Activated CD4-positive, alpha-beta memory T cell treated with anti-CD3 and anti-CD28 coated beads for 36 hours (primary cell): Measurements from ENCODE around the gene MAP2K5. TPM values are rescaled to one million over a fixed set of nuclear protein-coding genes. Genes with fewer than 3 reads are reported as not detected.

Experiments used
- CTCF ChIA-PET: fragments of 350-600 bp; sonication (Branson Sonifier 250); formaldehyde crosslinking; loops from one replicate; lab custom pipeline; 2021; ENCODE audit warnings: antibody characterized with exemption, inconsistent platforms; lab: Charles Lee
- POLR2A ChIA-PET: fragments of 350-600 bp; sonication (Branson Sonifier 250); formaldehyde crosslinking; loops from one replicate; lab custom pipeline; 2021; ENCODE audit warnings: antibody characterized with exemption; lab: Charles Lee
- DNase-seq: peaks from one replicate; pipeline ENCODE4 v3.0.0-alpha.2; 2020
- H3K27ac Mint-ChIP-seq: one replicate; pipeline ENCODE4 v1.8.0; 2021; ENCODE audit warnings: mixed read lengths
- H3K27me3 Mint-ChIP-seq: one replicate; pipeline ENCODE4 v1.8.0; 2021; ENCODE audit warnings: mixed read lengths
- H3K36me3 Mint-ChIP-seq: one replicate; pipeline ENCODE4 v1.8.0; 2021; ENCODE audit warnings: mixed read lengths
- H3K4me1 Mint-ChIP-seq: one replicate; pipeline ENCODE4 v1.8.0; 2021; ENCODE audit warnings: low read depth, mixed read lengths
- H3K4me3 Mint-ChIP-seq: one replicate; pipeline ENCODE4 v1.8.0; 2021; ENCODE audit warnings: mild to moderate bottlenecking, mixed read lengths
- H3K9me3 Mint-ChIP-seq: one replicate; pipeline ENCODE4 v1.8.0; 2021; ENCODE audit warnings: mixed read lengths
- intact Hi-C: fragments of 100-400 bp; cut with micrococcal nuclease; formaldehyde crosslinking; loops from one replicate; pipeline ENCODE4 v1.15.1; 2023
- total RNA-seq, 2 experiments: library from RNA; stranded (reverse); gene quantifications; one replicate each; pipeline ENCODE4 v1.2.3, GENCODE V29; 2021

Gene MAP2K5
- total RNA-seq, 2 experiments from 2014 or later, result 16.5 to 17.4 TPM

- Mint-ChIP-seq H3K36me3 (no peaks in the 10 kb centered on the region), H3K27ac (no peak overlapping the region), H3K4me1 (no peaks in the 10 kb centered on the region), H3K4me3 (no peak overlapping the region), H3K9me3 (no peaks in the 10 kb centered on the region), H3K27me3 (peaks cover 30% of the 10 kb centered on the region)
- ChIA-PET POLR2A (no interaction called here), CTCF (interaction anchor here (0.6 kb wide), 1 partner anchor 346 kb away, joined by 4 read pairs; no protein-coding TSS in a partner anchor)
- intact Hi-C loops, result no loop called here
- no peak for DNase-seq
These were observed 272.6 kb downstream of the MAP2K5 start for GRCh38 chr15:67815036-67815592.

- peaks cover 45% of the 10 kb centered on the region for H3K27me3 Mint-ChIP-seq
- intact Hi-C loops, result no loop called here
These were observed 274.2 kb downstream of the MAP2K5 start for GRCh38 chr15:67816668-67817067.

GRCh38 chr15:67818464-67818863, 276.0 kb downstream of the MAP2K5 start:
- intact Hi-C loops, result no loop called here
- Mint-ChIP-seq H3K9me3 (no peaks in the 10 kb centered on the region), H3K27me3 (peaks cover 58% of the 10 kb centered on the region), H3K27ac (no peak overlapping the region), H3K4me3 (no peak overlapping the region), H3K4me1 (peaks cover 16% of the 10 kb centered on the region), H3K36me3 (peaks cover 2% of the 10 kb centered on the region)
- no peak for DNase-seq
- ChIA-PET POLR2A (no interaction called here), CTCF (interaction anchor here (1.0 kb wide), 1 partner anchor 362 kb away, joined by 3 read pairs; no protein-coding TSS in a partner anchor)

More at GRCh38 chr15:67816668-67817067, 274.2 kb downstream of the MAP2K5 start:
- peaks cover 6% of the 10 kb centered on the region for H3K4me1 Mint-ChIP-seq
- H3K4me3 Mint-ChIP-seq, result no peak overlapping the region
- H3K9me3 Mint-ChIP-seq, result no peaks in the 10 kb centered on the region
- no peaks in the 10 kb centered on the region for H3K36me3 Mint-ChIP-seq
- CTCF ChIA-PET, result no interaction called here
- DNase-seq, result no peak
- H3K27ac Mint-ChIP-seq, result no peak overlapping the region
- POLR2A ChIA-PET, result no interaction called here

GRCh38 chr15:67819636-67820035, 277.1 kb downstream of the MAP2K5 start:
- no peak overlapping the region for H3K27ac Mint-ChIP-seq
- no peak overlapping the region for H3K4me3 Mint-ChIP-seq
- CTCF ChIA-PET, result interaction anchor here (0.6 kb wide), 1 partner anchor 362 kb away, joined by 3 read pairs; no protein-coding TSS in a partner anchor
- peaks cover 24% of the 10 kb centered on the region for H3K4me1 Mint-ChIP-seq
- intact Hi-C loops, result loop anchor here (5.0 kb wide), 1 partner anchor 57 kb away; no protein-coding TSS in a partner anchor
- POLR2A ChIA-PET, result no interaction called here
- no peak for DNase-seq
- no peaks in the 10 kb centered on the region for H3K9me3 Mint-ChIP-seq
- H3K36me3 Mint-ChIP-seq, result peaks cover 2% of the 10 kb centered on the region
- peaks cover 68% of the 10 kb centered on the region for H3K27me3 Mint-ChIP-seq

- Mint-ChIP-seq H3K9me3 (no peaks in the 10 kb centered on the region), H3K4me1 (peaks cover 28% of the 10 kb centered on the region), H3K27me3 (peaks cover 74% of the 10 kb centered on the region), H3K36me3 (peaks cover 2% of the 10 kb centered on the region), H3K27ac (no peak overlapping the region), H3K4me3 (no peak overlapping the region)
- POLR2A ChIA-PET, result no interaction called here
- DNase-seq, result no peak
- intact Hi-C loops, result loop anchor here (5.0 kb wide), 1 partner anchor 58 kb away; no protein-coding TSS in a partner anchor
- CTCF ChIA-PET, result interaction anchor here (1.1 to 2.2 kb wide), 2 partner anchors 12 to 363 kb away, joined by 3 to 7 read pairs; no protein-coding TSS in a partner anchor
These were observed 277.9 kb downstream of the MAP2K5 start for GRCh38 chr15:67820122-67820991.

GRCh38 chr15:67820992-67821783, 278.7 kb downstream of the MAP2K5 start:
- Mint-ChIP-seq H3K36me3 (peaks cover 2% of the 10 kb centered on the region), H3K4me3 (no peak overlapping the region), H3K4me1 (peaks cover 34% of the 10 kb centered on the region), H3K27me3 (peaks cover 81% of the 10 kb centered on the region), H3K27ac (no peak overlapping the region), H3K9me3 (no peaks in the 10 kb centered on the region)
- ChIA-PET POLR2A (no interaction called here), CTCF (interaction anchor here (1.1 to 2.2 kb wide), 2 partner anchors 12 to 364 kb away, joined by 3 to 7 read pairs; no protein-coding TSS in a partner anchor)
- intact Hi-C loops, result loop anchor here (5.0 kb wide), 1 partner anchor 59 kb away; no protein-coding TSS in a partner anchor
- DNase-seq, result peak; percentile 52

GRCh38 chr15:67821784-67822440, 279.4 kb downstream of the MAP2K5 start:
- no peak for DNase-seq
- ChIA-PET POLR2A (no interaction called here), CTCF (interaction anchor here (2.2 kb wide), 1 partner anchor 365 kb away, joined by 7 read pairs; no protein-coding TSS in a partner anchor)
- no peak overlapping the region for H3K27ac Mint-ChIP-seq
- H3K4me1 Mint-ChIP-seq, result peaks cover 37% of the 10 kb centered on the region
- intact Hi-C loops, result loop anchor here (5.0 kb wide), 1 partner anchor 60 kb away; no protein-coding TSS in a partner anchor
- H3K9me3 Mint-ChIP-seq, result no peaks in the 10 kb centered on the region
- peaks cover 2% of the 10 kb centered on the region for H3K36me3 Mint-ChIP-seq
- H3K4me3 Mint-ChIP-seq, result no peak overlapping the region
- H3K27me3 Mint-ChIP-seq, result peaks cover 78% of the 10 kb centered on the region

- intact Hi-C loops, result loop anchor here (5.0 kb wide), 1 partner anchor 60 kb away; no protein-coding TSS in a partner anchor
- Mint-ChIP-seq H3K27ac (no peak overlapping the region), H3K36me3 (peaks cover 2% of the 10 kb centered on the region), H3K4me3 (no peak overlapping the region), H3K9me3 (no peaks in the 10 kb centered on the region), H3K27me3 (peaks cover 70% of the 10 kb centered on the region), H3K4me1 (peaks cover 37% of the 10 kb centered on the region)
- no peak for DNase-seq
- POLR2A ChIA-PET, result no interaction called here
- CTCF ChIA-PET, result interaction anchor here (4.2 kb wide), 1 partner anchor 14 kb away, joined by 30 read pairs; no protein-coding TSS in a partner anchor
These were observed 280.2 kb downstream of the MAP2K5 start for GRCh38 chr15:67822537-67823313.

- POLR2A ChIA-PET, result no interaction called here
- CTCF ChIA-PET, result interaction anchor here (0.6 to 4.2 kb wide), 4 partner anchors 13 to 367 kb away, joined by 3 to 30 read pairs (median 3); no protein-coding TSS in a partner anchor
- peaks cover 40% of the 10 kb centered on the region for H3K4me1 Mint-ChIP-seq
- peaks cover 66% of the 10 kb centered on the region for H3K27me3 Mint-ChIP-seq
- H3K4me3 Mint-ChIP-seq, result peak overlapping the region; percentile 63
- H3K36me3 Mint-ChIP-seq, result peaks cover 2% of the 10 kb centered on the region
- intact Hi-C loops, result loop anchor here (5.0 kb wide), 1 partner anchor 61 kb away; no protein-coding TSS in a partner anchor
- H3K27ac Mint-ChIP-seq, result no peak overlapping the region
- no peaks in the 10 kb centered on the region for H3K9me3 Mint-ChIP-seq
- no peak for DNase-seq
These were observed 281.1 kb downstream of the MAP2K5 start for GRCh38 chr15:67823314-67824196.
